HG02642 (cell line): ENCODE measurements around the gene PADI2.

Experiments
- ATAC-seq: cut with Tn5 transposase; IDR thresholded peaks from one replicate; pipeline ENCODE4 v1.9.1; 2021; ENCODE audit warnings: mild to moderate bottlenecking; ENCODE audit not compliant: unreplicated experiment, poor library complexity

Gene PADI2

GRCh38 chr1:17118268-17118667 is 983 bp downstream of the PADI2 start:
- ATAC-seq, result no peak

GRCh38 chr1:17117451-17118265 is 1.6 kb downstream of the PADI2 start:
- ATAC-seq, result no peak

- no peak for ATAC-seq
These were observed 2.6 kb downstream of the PADI2 start for GRCh38 chr1:17116643-17117042.

- ATAC-seq, result no peak
These were observed 5.3 kb downstream of the PADI2 start for GRCh38 chr1:17113963-17114362.

- no peak for ATAC-seq
These were observed 6.6 kb downstream of the PADI2 start for GRCh38 chr1:17112496-17113236.

- ATAC-seq, result no peak
These were observed 7.2 kb downstream of the PADI2 start for GRCh38 chr1:17112076-17112475.

GRCh38 chr1:17110555-17110926 is 8.7 kb downstream of the PADI2 start:
- ATAC-seq, result no peak

- ATAC-seq, result no peak
These were observed 9.2 kb downstream of the PADI2 start for GRCh38 chr1:17109892-17110554.

- ATAC-seq, result no peak
These were observed 10.5 kb downstream of the PADI2 start for GRCh38 chr1:17108786-17109185.

- ATAC-seq, result no peak
These were observed 10.9 kb downstream of the PADI2 start for GRCh38 chr1:17108360-17108759.

GRCh38 chr1:17104782-17105181 is 14.5 kb downstream of the PADI2 start:
- ATAC-seq, result no peak

- no peak for ATAC-seq
These were observed 17.0 kb downstream of the PADI2 start for GRCh38 chr1:17102232-17102631.

GRCh38 chr1:17101261-17101660 is 18.0 kb downstream of the PADI2 start:
- no peak for ATAC-seq

GRCh38 chr1:17099616-17100340 is 19.5 kb downstream of the PADI2 start:
- ATAC-seq, result no peak

GRCh38 chr1:17098446-17099317 is 20.6 kb downstream of the PADI2 start:
- no peak for ATAC-seq

- ATAC-seq, result no peak
These were observed 21.5 kb downstream of the PADI2 start for GRCh38 chr1:17097787-17098186.

- ATAC-seq, result no peak
These were observed 22.1 kb downstream of the PADI2 start for GRCh38 chr1:17097147-17097546.

- no peak for ATAC-seq
These were observed 22.7 kb downstream of the PADI2 start for GRCh38 chr1:17096584-17096983.

GRCh38 chr1:17095141-17095540 is 24.1 kb downstream of the PADI2 start:
- ATAC-seq, result no peak

GRCh38 chr1:17094664-17095063 is 24.6 kb downstream of the PADI2 start:
- ATAC-seq, result no peak
